HepG2 (cell line): ENCODE measurements around the gene TEX19. TPM values are rescaled to one million over a fixed set of nuclear protein-coding genes. Genes with fewer than 3 reads are reported as not detected.
A peak's percentile ranks its signal among the peaks of the same experiment; 100 is the strongest.

Source experiments
- FOXK2 ChIP-seq: fragments of 450-650 bp; IDR thresholded peaks from 2 replicates; pipeline ENCODE4 v1.6.1; 2016
- FOXO1 ChIP-seq: sonication (generic); formaldehyde crosslinking; IDR thresholded peaks from 2 replicates; pipeline ENCODE4 v1.4.0; 2020; ENCODE audit warnings: missing genetic modification reagents
- HDAC1 ChIP-seq: sonication (generic); formaldehyde crosslinking; IDR thresholded peaks from 2 replicates; pipeline ENCODE4 v1.5.1; 2020; ENCODE audit warnings: mild to moderate bottlenecking, missing genetic modification reagents
- HNF4G ChIP-seq, 2 experiments: sonication (generic) in 1 of 2; formaldehyde crosslinking in 1 of 2; IDR thresholded peaks; 2 replicates each; pipeline versions ENCODE4 v1.4.0 to v1.6.1; 2011 to 2020; ENCODE audit warnings: borderline replicate concordance in 2 of 2, low read depth in 2 of 2, mild to moderate bottlenecking in 2 of 2, low read length in 1 of 2, missing genetic modification reagents in 1 of 2, moderate library complexity in 1 of 2
- HNRNPL ChIP-seq: fragments of 200-400 bp; formaldehyde crosslinking; IDR thresholded peaks from 2 replicates; pipeline ENCODE4 v1.6.1; 2017; ENCODE audit warnings: mild to moderate bottlenecking, low read depth, low read length
- KAT2B ChIP-seq: fragments of 150-350 bp; IDR thresholded peaks from 2 replicates; pipeline ENCODE4 v1.6.1; 2014; ENCODE audit warnings: low read depth, low read length, borderline replicate concordance
- MBNL3 ChIP-seq: fragments of 250-450 bp; sonication (Bioruptor Pico); conservative IDR thresholded peaks from 2 replicates; pipeline ENCODE4 v1.8.0; 2022; ENCODE audit warnings: mild to moderate bottlenecking, inconsistent platforms
- MEIS2 ChIP-seq: sonication (generic); formaldehyde crosslinking; IDR thresholded peaks from 2 replicates; pipeline ENCODE4 v1.9.0; 2021; ENCODE audit warnings: mild to moderate bottlenecking, missing genetic modification reagents
- ONECUT2 ChIP-seq: sonication (generic); formaldehyde crosslinking; IDR thresholded peaks from 2 replicates; pipeline ENCODE4 v1.4.0; 2020; ENCODE audit warnings: missing genetic modification reagents
- TAF15 ChIP-seq: fragments of 200-400 bp; formaldehyde crosslinking; IDR thresholded peaks from one replicate; pipeline ENCODE4 v1.6.1; 2018; ENCODE audit warnings: mild to moderate bottlenecking, low read depth, low read length; ENCODE audit not compliant: poor library complexity, severe bottlenecking
- TBP ChIP-seq: sonication (generic); formaldehyde crosslinking; IDR thresholded peaks from 2 replicates; pipeline ENCODE4 v1.5.0; 2020; ENCODE audit warnings: missing genetic modification reagents
- ZBTB46 ChIP-seq: sonication (generic); formaldehyde crosslinking; IDR thresholded peaks from 2 replicates; pipeline ENCODE4 v1.4.0; 2020; ENCODE audit warnings: mild to moderate bottlenecking, missing genetic modification reagents, borderline replicate concordance
- ZFP62 ChIP-seq: sonication (generic); formaldehyde crosslinking; IDR thresholded peaks from 2 replicates; pipeline ENCODE4 v1.4.0; 2020; ENCODE audit warnings: missing genetic modification reagents
- ZNF20 ChIP-seq: sonication (generic); formaldehyde crosslinking; IDR thresholded peaks from 2 replicates; pipeline ENCODE4 v1.4.0; 2020; ENCODE audit warnings: mild to moderate bottlenecking, moderate library complexity, missing genetic modification reagents
- ZNF589 ChIP-seq: sonication (generic); formaldehyde crosslinking; conservative IDR thresholded peaks from 2 replicates; pipeline ENCODE4 v1.8.0; 2022; ENCODE audit warnings: mild to moderate bottlenecking, moderate library complexity, missing genetic modification reagents
- ZNF75D ChIP-seq: sonication (generic); formaldehyde crosslinking; IDR thresholded peaks from 2 replicates; pipeline ENCODE4 v1.8.1; 2023; ENCODE audit warnings: missing genetic modification reagents, mild to moderate bottlenecking, borderline replicate concordance
- polyA plus RNA-seq, 8 experiments: library from polyadenylated mRNA; depleted of rRNA in 3 of 8; stranded (reverse) in 7 of 8; unstranded in 1 of 8; fragments of >200 nt; fragmentation: Illumina TruSeq in 4 of 8; extraction: Trizol in 4 of 8; gene quantifications; 2 replicates each; pipeline versions ENCODE4 v1.2.1 to v1.2.3, GENCODE V29; 2011 to 2016; ENCODE audit warnings: low read depth in 4 of 8, missing spikeins in 1 of 8, mixed read lengths in 1 of 8; ENCODE audit not compliant: insufficient read depth in 1 of 8
- total RNA-seq, 5 experiments: library from RNA; depleted of rRNA; stranded (reverse); fragments of >200 nt; fragmentation: Illumina TruSeq; extraction: Trizol; gene quantifications; 2 replicates each; pipeline ENCODE4 v1.2.3, GENCODE V29; 2016; ENCODE audit warnings: low read depth in 1 of 5
- TF ChIP-seq, protein P1 (sequence below): sonication (generic); formaldehyde crosslinking; IDR thresholded peaks from 2 replicates; pipeline ENCODE4 v1.9.0; 2022; ENCODE audit warnings: low read depth, missing genetic modification reagents
- TF ChIP-seq, protein P2 (sequence below): sonication (generic); formaldehyde crosslinking; IDR thresholded peaks from 2 replicates; pipeline ENCODE4 v1.5.1; 2020; ENCODE audit warnings: mild to moderate bottlenecking, missing genetic modification reagents, borderline replicate concordance
- TF ChIP-seq, protein P3 (sequence below): sonication (generic); formaldehyde crosslinking; IDR thresholded peaks from 2 replicates; pipeline ENCODE4 v1.5.1; 2020; ENCODE audit warnings: mild to moderate bottlenecking, missing genetic modification reagents, moderate library complexity

The TEX19 gene
- total and polyA plus RNA-seq, 2 of the 13 experiments (the other 11 are each of a cell fraction or from before 2014, with no cell fraction given) = 1.3 to 6.0 TPM

DNA sequence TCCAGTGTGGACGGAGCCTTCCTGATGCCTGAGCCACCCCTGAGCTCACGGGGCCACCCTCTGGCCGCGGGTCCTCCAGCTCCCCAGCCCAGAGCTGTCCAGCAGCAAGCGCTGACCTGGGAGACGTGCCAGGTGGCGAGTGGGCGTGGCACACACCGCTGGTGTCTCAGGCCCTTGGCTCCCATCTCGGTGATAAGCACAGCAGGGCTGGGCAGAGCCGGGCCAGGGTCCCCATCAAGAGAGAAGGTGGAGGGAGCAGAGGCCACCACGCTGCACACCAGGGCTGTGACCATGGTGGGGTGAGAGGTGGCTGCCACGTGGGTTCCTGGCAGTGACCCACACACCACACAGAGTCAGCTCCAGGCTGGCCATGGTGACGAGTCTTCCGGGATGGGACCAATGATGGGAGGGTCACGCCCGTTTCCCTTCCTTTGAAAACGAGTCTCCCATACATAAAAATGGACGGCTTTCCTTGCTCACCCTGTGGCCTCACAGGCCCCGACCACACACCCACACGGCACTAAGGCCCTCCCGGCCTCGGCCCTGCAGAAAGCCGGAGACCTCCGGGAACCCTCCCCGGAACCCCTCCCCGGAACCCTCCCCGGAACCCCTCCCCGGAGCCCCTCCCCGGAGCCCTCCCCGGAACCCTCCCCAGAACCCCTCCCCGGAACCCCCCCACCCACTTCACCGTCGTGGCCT is 29.3 kb downstream of the TEX19 start (continued):
- TF ChIP-seq, protein P1, sequence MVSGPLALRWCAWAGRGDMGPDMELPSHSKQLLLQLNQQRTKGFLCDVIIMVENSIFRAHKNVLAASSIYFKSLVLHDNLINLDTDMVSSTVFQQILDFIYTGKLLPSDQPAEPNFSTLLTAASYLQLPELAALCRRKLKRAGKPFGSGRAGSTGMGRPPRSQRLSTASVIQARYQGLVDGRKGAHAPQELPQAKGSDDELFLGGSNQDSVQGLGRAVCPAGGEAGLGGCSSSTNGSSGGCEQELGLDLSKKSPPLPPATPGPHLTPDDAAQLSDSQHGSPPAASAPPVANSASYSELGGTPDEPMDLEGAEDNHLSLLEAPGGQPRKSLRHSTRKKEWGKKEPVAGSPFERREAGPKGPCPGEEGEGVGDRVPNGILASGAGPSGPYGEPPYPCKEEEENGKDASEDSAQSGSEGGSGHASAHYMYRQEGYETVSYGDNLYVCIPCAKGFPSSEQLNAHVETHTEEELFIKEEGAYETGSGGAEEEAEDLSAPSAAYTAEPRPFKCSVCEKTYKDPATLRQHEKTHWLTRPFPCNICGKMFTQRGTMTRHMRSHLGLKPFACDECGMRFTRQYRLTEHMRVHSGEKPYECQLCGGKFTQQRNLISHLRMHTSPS (CRISPR knock-in tag) = peak; percentile 77
- TF ChIP-seq ZNF20 (CRISPR knock-in tag) (no peak), ZNF589 (CRISPR knock-in tag) (no peak), HDAC1 (CRISPR knock-in tag) (peak; percentile 63), TBP (CRISPR knock-in tag) (no peak), ZFP62 (CRISPR knock-in tag) (no peak), HNF4G (IDR thresholded peaks at IDR 0.05; ENCODE audit: borderline replicate concordance, low read depth, low read length) (no peak), HNF4G (CRISPR knock-in tag; IDR thresholded peaks at IDR 0.05; ENCODE audit: borderline replicate concordance, low read depth) (no peak), TAF15 (no peak), ZBTB46 (no peak), KAT2B (no peak), MEIS2 (peak; percentile 75), FOXK2 (no peak), ONECUT2 (CRISPR knock-in tag) (no peak), FOXO1 (CRISPR knock-in tag) (no peak; the same call in 1 of the 2 replicates), HNRNPL (peak; percentile 79), ZNF75D (CRISPR knock-in tag) (no peak), MBNL3 (CRISPR knock-in tag) (no peak)
- TF ChIP-seq, protein P2, sequence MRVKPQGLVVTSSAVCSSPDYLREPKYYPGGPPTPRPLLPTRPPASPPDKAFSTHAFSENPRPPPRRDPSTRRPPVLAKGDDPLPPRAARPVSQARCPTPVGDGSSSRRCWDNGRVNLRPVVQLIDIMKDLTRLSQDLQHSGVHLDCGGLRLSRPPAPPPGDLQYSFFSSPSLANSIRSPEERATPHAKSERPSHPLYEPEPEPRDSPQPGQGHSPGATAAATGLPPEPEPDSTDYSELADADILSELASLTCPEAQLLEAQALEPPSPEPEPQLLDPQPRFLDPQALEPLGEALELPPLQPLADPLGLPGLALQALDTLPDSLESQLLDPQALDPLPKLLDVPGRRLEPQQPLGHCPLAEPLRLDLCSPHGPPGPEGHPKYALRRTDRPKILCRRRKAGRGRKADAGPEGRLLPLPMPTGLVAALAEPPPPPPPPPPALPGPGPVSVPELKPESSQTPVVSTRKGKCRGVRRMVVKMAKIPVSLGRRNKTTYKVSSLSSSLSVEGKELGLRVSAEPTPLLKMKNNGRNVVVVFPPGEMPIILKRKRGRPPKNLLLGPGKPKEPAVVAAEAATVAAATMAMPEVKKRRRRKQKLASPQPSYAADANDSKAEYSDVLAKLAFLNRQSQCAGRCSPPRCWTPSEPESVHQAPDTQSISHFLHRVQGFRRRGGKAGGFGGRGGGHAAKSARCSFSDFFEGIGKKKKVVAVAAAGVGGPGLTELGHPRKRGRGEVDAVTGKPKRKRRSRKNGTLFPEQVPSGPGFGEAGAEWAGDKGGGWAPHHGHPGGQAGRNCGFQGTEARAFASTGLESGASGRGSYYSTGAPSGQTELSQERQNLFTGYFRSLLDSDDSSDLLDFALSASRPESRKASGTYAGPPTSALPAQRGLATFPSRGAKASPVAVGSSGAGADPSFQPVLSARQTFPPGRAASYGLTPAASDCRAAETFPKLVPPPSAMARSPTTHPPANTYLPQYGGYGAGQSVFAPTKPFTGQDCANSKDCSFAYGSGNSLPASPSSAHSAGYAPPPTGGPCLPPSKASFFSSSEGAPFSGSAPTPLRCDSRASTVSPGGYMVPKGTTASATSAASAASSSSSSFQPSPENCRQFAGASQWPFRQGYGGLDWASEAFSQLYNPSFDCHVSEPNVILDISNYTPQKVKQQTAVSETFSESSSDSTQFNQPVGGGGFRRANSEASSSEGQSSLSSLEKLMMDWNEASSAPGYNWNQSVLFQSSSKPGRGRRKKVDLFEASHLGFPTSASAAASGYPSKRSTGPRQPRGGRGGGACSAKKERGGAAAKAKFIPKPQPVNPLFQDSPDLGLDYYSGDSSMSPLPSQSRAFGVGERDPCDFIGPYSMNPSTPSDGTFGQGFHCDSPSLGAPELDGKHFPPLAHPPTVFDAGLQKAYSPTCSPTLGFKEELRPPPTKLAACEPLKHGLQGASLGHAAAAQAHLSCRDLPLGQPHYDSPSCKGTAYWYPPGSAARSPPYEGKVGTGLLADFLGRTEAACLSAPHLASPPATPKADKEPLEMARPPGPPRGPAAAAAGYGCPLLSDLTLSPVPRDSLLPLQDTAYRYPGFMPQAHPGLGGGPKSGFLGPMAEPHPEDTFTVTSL (CRISPR knock-in tag) = no peak
- TF ChIP-seq, protein P3, sequence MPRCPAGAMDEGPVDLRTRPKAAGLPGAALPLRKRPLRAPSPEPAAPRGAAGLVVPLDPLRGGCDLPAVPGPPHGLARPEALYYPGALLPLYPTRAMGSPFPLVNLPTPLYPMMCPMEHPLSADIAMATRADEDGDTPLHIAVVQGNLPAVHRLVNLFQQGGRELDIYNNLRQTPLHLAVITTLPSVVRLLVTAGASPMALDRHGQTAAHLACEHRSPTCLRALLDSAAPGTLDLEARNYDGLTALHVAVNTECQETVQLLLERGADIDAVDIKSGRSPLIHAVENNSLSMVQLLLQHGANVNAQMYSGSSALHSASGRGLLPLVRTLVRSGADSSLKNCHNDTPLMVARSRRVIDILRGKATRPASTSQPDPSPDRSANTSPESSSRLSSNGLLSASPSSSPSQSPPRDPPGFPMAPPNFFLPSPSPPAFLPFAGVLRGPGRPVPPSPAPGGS (CRISPR knock-in tag) = peak; percentile 33; the same call in 1 of the 2 replicates
